ENCODE data around the gene EPN2. TPM values are rescaled to one million over a fixed set of nuclear protein-coding genes. Genes with fewer than 3 reads are reported as not detected.

EPN2 gene
- total RNA-seq, 1 experiment from 2014 or later: 31.3 TPM

- Mint-ChIP-seq H3K27ac (ENCODE audit: unreplicated experiment) (no peak overlapping the region), H3K4me3 (ENCODE audit: low read depth, unreplicated experiment) (peak overlapping the region; percentile 70), H3K36me3 (ENCODE audit: insufficient read depth, unreplicated experiment) (peaks cover 24% of the 10 kb centered on the region), H3K9me3 (ENCODE audit: low read depth, unreplicated experiment) (no peaks in the 10 kb centered on the region), H3K27me3 (ENCODE audit: unreplicated experiment) (no peaks in the 10 kb centered on the region), H3K4me1 (ENCODE audit: low read depth, unreplicated experiment) (peaks cover 9% of the 10 kb centered on the region)
- DNase-seq: no peak
- CTCF ChIA-PET: no interaction called here
- intact Hi-C loops (cut with micrococcal nuclease; ENCODE audit: unreplicated experiment): loop anchor here (10.0 kb wide), 1 partner anchor 404 kb away; no protein-coding TSS in a partner anchor
- TF ChIP-seq CTCF (IDR thresholded peaks at IDR 0.05; ENCODE audit: unreplicated experiment): no peak
- BruUV-seq (replicated peaks): no TSS peak
Observed at GRCh38 chr17:19360772-19361171, 123.6 kb downstream of the EPN2 start.

- intact Hi-C loops (cut with micrococcal nuclease; ENCODE audit: unreplicated experiment): loop anchor here (10.0 kb wide), 1 partner anchor 403 kb away; no protein-coding TSS in a partner anchor
- DNase-seq: no peak
- Mint-ChIP-seq H3K4me3 (ENCODE audit: low read depth, unreplicated experiment) (peak overlapping the region; percentile 70), H3K27me3 (ENCODE audit: unreplicated experiment) (no peaks in the 10 kb centered on the region), H3K4me1 (ENCODE audit: low read depth, unreplicated experiment) (peaks cover 9% of the 10 kb centered on the region), H3K36me3 (ENCODE audit: insufficient read depth, unreplicated experiment) (peaks cover 24% of the 10 kb centered on the region), H3K9me3 (ENCODE audit: low read depth, unreplicated experiment) (no peaks in the 10 kb centered on the region), H3K27ac (ENCODE audit: unreplicated experiment) (peak overlapping the region; percentile 60)
- CTCF ChIA-PET: no interaction called here
- TF ChIP-seq CTCF (IDR thresholded peaks at IDR 0.05; ENCODE audit: unreplicated experiment): no peak
- no TSS peak for BruUV-seq (replicated peaks)
Observed at GRCh38 chr17:19361326-19361725, 124.2 kb downstream of the EPN2 start.

- CTCF ChIA-PET: interaction anchor here (1.0 to 2.0 kb wide), 3 partner anchors 16 to 287 kb away, joined by 5 to 30 read pairs (median 6); partner anchors contain the start of genes ALDH3A2 and MAPK7
Observed at GRCh38 chr17:19361944-19362276, 124.7 kb downstream of the EPN2 start.

GRCh38 chr17:19362277-19363113 is 125.3 kb downstream of the EPN2 start, which contains the start of gene B9D1:
Gene B9D1 (minus strand): TSS chr17:19362723. CDS start chr17:19362569, 154 bp downstream.
- peak; percentile 74 for TF ChIP-seq CTCF (IDR thresholded peaks at IDR 0.05; ENCODE audit: unreplicated experiment)
- H3K36me3 Mint-ChIP-seq (ENCODE audit: insufficient read depth, unreplicated experiment): peaks cover 20% of the 10 kb centered on the region
- BruUV-seq (replicated peaks): no TSS peak
- H3K4me3 Mint-ChIP-seq (ENCODE audit: low read depth, unreplicated experiment): peak within 1 kb of the TSS; percentile 70
- peak; percentile 83 for DNase-seq
- CTCF ChIA-PET: interaction anchor here (0.7 to 2.0 kb wide), 7 partner anchors 15 to 400 kb away, joined by 4 to 30 read pairs (median 5); partner anchors contain the start of genes ALDH3A2 and MAPK7
- intact Hi-C loops (cut with micrococcal nuclease; ENCODE audit: unreplicated experiment): loop anchor here (1.0 to 10.0 kb wide), 2 partner anchors 85 to 402 kb away; no protein-coding TSS in a partner anchor
- H3K9me3 Mint-ChIP-seq (ENCODE audit: low read depth, unreplicated experiment): no peaks in the 10 kb centered on the region
- no peaks in the 10 kb centered on the region for H3K27me3 Mint-ChIP-seq (ENCODE audit: unreplicated experiment)
- H3K27ac Mint-ChIP-seq (ENCODE audit: unreplicated experiment): peak within 1 kb of the TSS; percentile 60
- H3K4me1 Mint-ChIP-seq (ENCODE audit: low read depth, unreplicated experiment): peaks cover 9% of the 10 kb centered on the region

More at GRCh38 chr17:19361944-19362276, 124.7 kb downstream of the EPN2 start:
- no peak for DNase-seq
- no peak for TF ChIP-seq CTCF (IDR thresholded peaks at IDR 0.05; ENCODE audit: unreplicated experiment)
- TSS peak; percentile 54 for BruUV-seq (replicated peaks)
- Mint-ChIP-seq H3K27me3 (ENCODE audit: unreplicated experiment) (no peaks in the 10 kb centered on the region), H3K4me3 (ENCODE audit: low read depth, unreplicated experiment) (peak overlapping the region; percentile 70), H3K9me3 (ENCODE audit: low read depth, unreplicated experiment) (no peaks in the 10 kb centered on the region), H3K4me1 (ENCODE audit: low read depth, unreplicated experiment) (peaks cover 9% of the 10 kb centered on the region), H3K27ac (ENCODE audit: unreplicated experiment) (peak overlapping the region; percentile 60), H3K36me3 (ENCODE audit: insufficient read depth, unreplicated experiment) (peaks cover 22% of the 10 kb centered on the region)
- intact Hi-C loops (cut with micrococcal nuclease; ENCODE audit: unreplicated experiment): loop anchor here (1.0 to 10.0 kb wide), 2 partner anchors 85 to 403 kb away; no protein-coding TSS in a partner anchor

All from Calu3 (cell line).